RWPE1 (cell line): ENCODE data around the gene KLHL35.
A peak's percentile ranks its signal among the peaks of the same experiment; 100 is the strongest.

Source experiments
- CTCF ChIA-PET: fragments of 350-600 bp; sonication (Branson Sonifier 250); formaldehyde crosslinking; extraction: SDS; loops from one replicate; lab custom pipeline; 2021; lab: Yijun Ruan, JAX
- POLR2A ChIA-PET: fragments of 400-600 bp; formaldehyde crosslinking; extraction: SDS; loops from one replicate; lab custom pipeline; 2020; ENCODE audit warnings: antibody characterized with exemption; ENCODE audit not compliant: low non-redundant PET; lab: Yijun Ruan, JAX
- DNase-seq: peaks from one replicate; pipeline ENCODE4 v3.0.0; 2012; ENCODE audit warnings: low spot score
- H3K27ac ChIP-seq: fragments of 450-650 bp; 2 replicates; pipeline ENCODE4 v1.5.1; 2017
- CTCF ChIP-seq: fragments of 450-650 bp; conservative IDR thresholded peaks from 2 replicates; pipeline ENCODE4 v1.5.1; 2017; ENCODE audit warnings: low read depth, mild to moderate bottlenecking

Gene KLHL35

GRCh38 chr11:75478783-75479596 is 46.0 kb upstream of the KLHL35 start:
- no peak overlapping the region for H3K27ac ChIP-seq
- ChIA-PET CTCF (no interaction called here), POLR2A (no interaction called here)
- no peak for TF ChIP-seq CTCF
- no peak for DNase-seq

- CTCF ChIA-PET = interaction anchor here (0.9 kb wide), 1 partner anchor 229 kb away, joined by 4 read pairs; no protein-coding TSS in a partner anchor
- no peak overlapping the region for H3K27ac ChIP-seq
- POLR2A ChIA-PET = no interaction called here
- DNase-seq = no peak
- no peak for TF ChIP-seq CTCF
Observed at GRCh38 chr11:75477614-75477935, 44.6 kb upstream of the KLHL35 start.

GRCh38 chr11:75476739-75477613 is 44.0 kb upstream of the KLHL35 start:
- DNase-seq = no peak
- no peak overlapping the region for H3K27ac ChIP-seq
- POLR2A ChIA-PET = no interaction called here
- CTCF ChIA-PET = interaction anchor here (0.7 to 0.9 kb wide), 3 partner anchors 9 to 229 kb away, joined by 3 to 5 read pairs (median 4); no protein-coding TSS in a partner anchor
- no peak for TF ChIP-seq CTCF

- peak; percentile 33 for DNase-seq
- ChIA-PET CTCF (no interaction called here), POLR2A (no interaction called here)
- no peak for TF ChIP-seq CTCF
- 0 out of 2 replicates have a peak overlapping the region, but pooled peaks have one; percentile 10 for H3K27ac ChIP-seq
Observed at GRCh38 chr11:75475767-75476650, 43.0 kb upstream of the KLHL35 start.

GRCh38 chr11:75474878-75475766 is 42.1 kb upstream of the KLHL35 start:
- 0 out of 2 replicates have a peak overlapping the region, but pooled peaks have one; percentile 10 for H3K27ac ChIP-seq
- TF ChIP-seq CTCF = no peak
- POLR2A ChIA-PET = no interaction called here
- CTCF ChIA-PET = no interaction called here
- DNase-seq = no peak
